Stimulated activated CD4-positive, alpha-beta T cell treated with anti-CD3 and anti-CD28 coated beads, Interleukin-4, amount 100 ng/mL, for 24 hours (primary cell): Measurements from ENCODE around the gene PEX5L.

ENCODE experiments used
- DNase-seq: peaks from one replicate; pipeline ENCODE4 v3.0.0-alpha.2; 2020

The PEX5L gene

GRCh38 chr3:179766416-179767133, 270.2 kb downstream of the PEX5L start:
- DNase-seq: no peak

- no peak for DNase-seq
Measured at GRCh38 chr3:179765396-179765795, 271.3 kb downstream of the PEX5L start.

- DNase-seq: no peak
Measured at GRCh38 chr3:179760944-179761343, 275.8 kb downstream of the PEX5L start.

- no peak for DNase-seq
Measured at GRCh38 chr3:179750720-179751328, 285.9 kb downstream of the PEX5L start.

GRCh38 chr3:179745716-179746115, 291.0 kb downstream of the PEX5L start:
- no peak for DNase-seq

- no peak for DNase-seq
Measured at GRCh38 chr3:179745079-179745478, 291.7 kb downstream of the PEX5L start.
